ENCODE results near the gene SOD1. TPM values are rescaled to one million over a fixed set of nuclear protein-coding genes. Genes with fewer than 3 reads are reported as not detected.

The SOD1 gene
- total and polyA plus RNA-seq, 2 of the 13 experiments (the other 11 are each of a cell fraction or from before 2014, with no cell fraction given), result 317 to 537 TPM

GRCh38 chr21:31659286-31659535 lies 282 bp upstream of the SOD1 start (continued):
- TF ChIP-seq, protein P1, sequence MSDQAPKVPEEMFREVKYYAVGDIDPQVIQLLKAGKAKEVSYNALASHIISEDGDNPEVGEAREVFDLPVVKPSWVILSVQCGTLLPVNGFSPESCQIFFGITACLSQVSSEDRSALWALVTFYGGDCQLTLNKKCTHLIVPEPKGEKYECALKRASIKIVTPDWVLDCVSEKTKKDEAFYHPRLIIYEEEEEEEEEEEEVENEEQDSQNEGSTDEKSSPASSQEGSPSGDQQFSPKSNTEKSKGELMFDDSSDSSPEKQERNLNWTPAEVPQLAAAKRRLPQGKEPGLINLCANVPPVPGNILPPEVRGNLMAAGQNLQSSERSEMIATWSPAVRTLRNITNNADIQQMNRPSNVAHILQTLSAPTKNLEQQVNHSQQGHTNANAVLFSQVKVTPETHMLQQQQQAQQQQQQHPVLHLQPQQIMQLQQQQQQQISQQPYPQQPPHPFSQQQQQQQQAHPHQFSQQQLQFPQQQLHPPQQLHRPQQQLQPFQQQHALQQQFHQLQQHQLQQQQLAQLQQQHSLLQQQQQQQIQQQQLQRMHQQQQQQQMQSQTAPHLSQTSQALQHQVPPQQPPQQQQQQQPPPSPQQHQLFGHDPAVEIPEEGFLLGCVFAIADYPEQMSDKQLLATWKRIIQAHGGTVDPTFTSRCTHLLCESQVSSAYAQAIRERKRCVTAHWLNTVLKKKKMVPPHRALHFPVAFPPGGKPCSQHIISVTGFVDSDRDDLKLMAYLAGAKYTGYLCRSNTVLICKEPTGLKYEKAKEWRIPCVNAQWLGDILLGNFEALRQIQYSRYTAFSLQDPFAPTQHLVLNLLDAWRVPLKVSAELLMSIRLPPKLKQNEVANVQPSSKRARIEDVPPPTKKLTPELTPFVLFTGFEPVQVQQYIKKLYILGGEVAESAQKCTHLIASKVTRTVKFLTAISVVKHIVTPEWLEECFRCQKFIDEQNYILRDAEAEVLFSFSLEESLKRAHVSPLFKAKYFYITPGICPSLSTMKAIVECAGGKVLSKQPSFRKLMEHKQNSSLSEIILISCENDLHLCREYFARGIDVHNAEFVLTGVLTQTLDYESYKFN (CRISPR knock-in tag; conservative IDR thresholded peaks at IDR 0.05), result 0 out of 2 replicates have a peak, but pooled peaks have one; percentile 40
- TF ChIP-seq FOXA3 (CRISPR knock-in tag; IDR thresholded peaks at IDR 0.05), result peak; percentile 22; the same call in 1 of the 2 replicates
- no peak for TF ChIP-seq ZNF512B (CRISPR knock-in tag; IDR thresholded peaks at IDR 0.05; ENCODE audit: borderline replicate concordance)

DNA sequence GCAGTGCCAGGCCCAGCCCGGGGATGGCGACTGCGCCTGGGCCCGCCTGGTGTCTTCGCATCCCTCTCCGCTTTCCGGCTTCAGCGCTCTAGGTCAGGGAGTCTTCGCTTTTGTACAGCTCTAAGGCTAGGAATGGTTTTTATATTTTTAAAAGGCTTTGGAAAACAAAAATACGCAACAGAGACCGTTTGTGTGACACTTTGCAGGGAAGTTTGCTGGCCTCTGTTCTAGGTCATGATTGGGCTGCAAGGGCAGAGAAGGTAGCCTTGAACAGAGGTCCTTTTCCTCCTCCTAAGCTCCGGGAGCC lies 719 bp downstream of the SOD1 start:
- Histone ChIP-seq H3K9me3 (ENCODE audit: low read length) (no peaks in the 10 kb centered on the region), H3K36me3 (replicated peaks in 1 of 2; ENCODE audit: control insufficient read depth in 1 of 2, insufficient read depth in 2 of 2, low read length in 2 of 2) (peaks cover 1 to 19% of the 10 kb centered on the region in 2 experiments), H4K20me1 (ENCODE audit: insufficient read depth, low read length) (peaks cover 30% of the 10 kb centered on the region), H3K4me2 (ENCODE audit: low read depth, low read length) (peak overlapping the region; percentile 81), H3K27ac (ENCODE audit: extremely low read length, insufficient read depth, low read length) (peak overlapping the region; percentile 42), H3K79me2 (ENCODE audit: insufficient read depth, low read length) (peaks cover 50% of the 10 kb centered on the region), H3K9ac (ENCODE audit: insufficient read depth, low read depth, low read length) (peak overlapping the region; percentile 85), H3K4me3 (replicated peaks in 1 of 3; ENCODE audit: insufficient read depth in 1 of 3, low read depth in 2 of 3, low read length in 3 of 3) (peak overlapping the region; percentile 77 to 91 (median 88)), H3K4me1 (ENCODE audit: insufficient read depth, low read length) (peaks cover 66% of the 10 kb centered on the region), H2AFZ (ENCODE audit: low read length) (no peak overlapping the region), H3K27me3 (ENCODE audit: control insufficient read depth in 1 of 2, insufficient read depth in 2 of 2, low read length in 2 of 2) (no peaks in the 10 kb centered on the region)
- FAIRE-seq (no peak), ATAC-seq (peak; percentile 2; the same call in 2 of the 3 replicates), DNase-seq (ENCODE audit: low spot score) (no peak)
- 0% methylated on average over 12 of the region's 12 CpGs for WGBS (ENCODE audit: low lambda C conversion rate)
- TF ChIP-seq AGO1 (IDR thresholded peaks at IDR 0.05; ENCODE audit: low read depth, low read length, poor library complexity, severe bottlenecking) (no peak), ZFP82 (CRISPR knock-in tag; IDR thresholded peaks at IDR 0.05; ENCODE audit: borderline replicate concordance) (0 out of 2 replicates have a peak, but pooled peaks have one; percentile 38), ZBTB3 (CRISPR knock-in tag; IDR thresholded peaks at IDR 0.05; ENCODE audit: borderline replicate concordance, low read depth) (no peak), CHD2 (IDR thresholded peaks at IDR 0.05; ENCODE audit: low read depth, low read length) (no peak), KDM5A (IDR thresholded peaks at IDR 0.05; ENCODE audit: borderline replicate concordance, low read length) (peak; percentile 45; the same call in 1 of the 2 replicates)
- ChIA-PET CTCF (ENCODE audit: low intra/inter-chr PET ratio, low total read pairs) (no interaction called here), POLR2A (no interaction called here)
- BruUV-seq (replicated peaks), result no TSS peak
- in situ Hi-C loops (cut with HindIII; ENCODE audit: extremely low pct_ligation_motif_present, low pct_unique_long_range_greater_than_20kb), result no loop called here
- intact Hi-C loops (cut with micrococcal nuclease; ENCODE audit: unreplicated experiment), result loop anchor here (10.0 kb wide), 1 partner anchor 55 kb away; no protein-coding TSS in a partner anchor
